ENCODE results near the gene ANKS6. TPM values are rescaled to one million over a fixed set of nuclear protein-coding genes. Genes with fewer than 3 reads are reported as not detected.
A peak's percentile ranks its signal among the peaks of the same experiment; 100 is the strongest.

The ANKS6 gene
- 19.6 TPM for total RNA-seq (2021; ENCODE audit: unreplicated experiment)
- 32.3 TPM for polyA plus RNA-seq (2012; ENCODE audit: insufficient read length)
- Bru-seq, nascent RNA, result percentile 59 among the genes with signal in this experiment
- percentile 64 among the genes with signal in this experiment for BruChase-seq, experiment 1, labeled RNA remaining after a 2-hour chase
- percentile 60 among the genes with signal in this experiment for BruChase-seq, experiment 2, labeled RNA remaining after a 6-hour chase
- long read RNA-seq, full-length matches to known transcripts, result 6 of 58 reads
- long read RNA-seq, partial matches to known transcripts, result 23 of 58 reads
- long read RNA-seq, other reads (novel, unspliced or antisense), result 29 of 58 reads

- in situ Hi-C loops (cut with HindIII; ENCODE audit: low pct_unique_long_range_greater_than_20kb, low sequenced_read_pairs), result no loop called here
- DNase-seq (ENCODE audit: low read depth, low spot score), result no peak
- Histone ChIP-seq H3K36me3 (ENCODE audit: control insufficient read depth, insufficient read depth, low read length) (no peaks in the 10 kb centered on the region), H3K27ac (ENCODE audit: low read length) (peak within 1 kb of the TSS; percentile 66), H3K27me3 (ENCODE audit: control insufficient read depth, insufficient read depth, low read length) (no peaks in the 10 kb centered on the region), H3K9me3 (ENCODE audit: control insufficient read depth, insufficient read depth, low read depth, low read length) (no peaks in the 10 kb centered on the region), H3K4me3 (ENCODE audit: low read depth in 2 of 2, low read length in 2 of 2) (peak within 1 kb of the TSS; percentile 62 to 64), H3K4me1 (ENCODE audit: control insufficient read depth, insufficient read depth, low read length) (peaks cover 1% of the 10 kb centered on the region; the same call in 1 of the 2 replicates)
- ATAC-seq, result peak; percentile 94
- CTCF ChIA-PET, result no interaction called here
- POLR2A ChIA-PET, result no interaction called here
- BruUV-seq (replicated peaks), result no TSS peak
- intact Hi-C loops (cut with micrococcal nuclease; ENCODE audit: unreplicated experiment), result no loop called here
- no peak for TF ChIP-seq TCF7L2 (IDR thresholded peaks at IDR 0.05; ENCODE audit: low read depth, low read length)
- peak; percentile 85 for TF ChIP-seq CTCF (IDR thresholded peaks at IDR 0.05)
Observed at GRCh38 chr9:98796364-98797101, at the start of gene ANKS6. TSS of gene ANKS6 (minus strand) at chr9:98796555. CDS start at chr9:98796491, 64 bp downstream.

DNA sequence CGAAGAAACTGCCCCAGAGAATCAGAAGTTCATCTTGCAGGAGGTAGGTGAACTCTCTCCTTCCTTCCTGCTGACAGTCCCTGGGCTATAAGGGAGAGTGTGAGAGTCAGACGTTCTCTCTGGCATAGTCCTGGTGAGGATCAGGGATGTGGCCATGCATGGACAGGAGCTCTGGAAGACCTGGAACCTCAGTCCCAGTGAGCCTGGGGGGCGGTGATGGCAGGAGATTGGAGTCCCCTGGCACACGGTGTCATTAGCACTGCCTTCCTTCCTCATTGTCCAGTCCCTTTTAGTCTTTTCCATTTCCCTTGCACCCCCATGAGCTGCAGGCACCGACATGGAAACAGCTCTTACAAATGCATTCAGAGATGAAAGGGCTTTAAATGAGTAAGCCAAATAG lies 49.7 kb upstream of the ANKS6 start:
- Histone ChIP-seq H3K4me3 (ENCODE audit: low read depth in 2 of 2, low read length in 2 of 2) (no peak overlapping the region), H3K27ac (ENCODE audit: low read length) (no peak overlapping the region), H3K9me3 (ENCODE audit: control insufficient read depth, insufficient read depth, low read depth, low read length) (no peaks in the 10 kb centered on the region), H3K27me3 (ENCODE audit: control insufficient read depth, insufficient read depth, low read length) (no peaks in the 10 kb centered on the region), H3K4me1 (ENCODE audit: control insufficient read depth, insufficient read depth, low read length) (no peaks in the 10 kb centered on the region; the same call in 1 of the 2 replicates), H3K36me3 (ENCODE audit: control insufficient read depth, insufficient read depth, low read length) (no peaks in the 10 kb centered on the region)
- CTCF ChIA-PET, result no interaction called here
- intact Hi-C loops (cut with micrococcal nuclease; ENCODE audit: unreplicated experiment) (loop anchor here (5.0 kb wide), 1 partner anchor 296 kb away; no protein-coding TSS in a partner anchor), in situ Hi-C loops (cut with HindIII; ENCODE audit: low pct_unique_long_range_greater_than_20kb, low sequenced_read_pairs) (no loop called here)
- no peak for ATAC-seq
- DNase-seq (ENCODE audit: low read depth, low spot score), result no peak
- POLR2A ChIA-PET, result no interaction called here
- TF ChIP-seq, protein P1, sequence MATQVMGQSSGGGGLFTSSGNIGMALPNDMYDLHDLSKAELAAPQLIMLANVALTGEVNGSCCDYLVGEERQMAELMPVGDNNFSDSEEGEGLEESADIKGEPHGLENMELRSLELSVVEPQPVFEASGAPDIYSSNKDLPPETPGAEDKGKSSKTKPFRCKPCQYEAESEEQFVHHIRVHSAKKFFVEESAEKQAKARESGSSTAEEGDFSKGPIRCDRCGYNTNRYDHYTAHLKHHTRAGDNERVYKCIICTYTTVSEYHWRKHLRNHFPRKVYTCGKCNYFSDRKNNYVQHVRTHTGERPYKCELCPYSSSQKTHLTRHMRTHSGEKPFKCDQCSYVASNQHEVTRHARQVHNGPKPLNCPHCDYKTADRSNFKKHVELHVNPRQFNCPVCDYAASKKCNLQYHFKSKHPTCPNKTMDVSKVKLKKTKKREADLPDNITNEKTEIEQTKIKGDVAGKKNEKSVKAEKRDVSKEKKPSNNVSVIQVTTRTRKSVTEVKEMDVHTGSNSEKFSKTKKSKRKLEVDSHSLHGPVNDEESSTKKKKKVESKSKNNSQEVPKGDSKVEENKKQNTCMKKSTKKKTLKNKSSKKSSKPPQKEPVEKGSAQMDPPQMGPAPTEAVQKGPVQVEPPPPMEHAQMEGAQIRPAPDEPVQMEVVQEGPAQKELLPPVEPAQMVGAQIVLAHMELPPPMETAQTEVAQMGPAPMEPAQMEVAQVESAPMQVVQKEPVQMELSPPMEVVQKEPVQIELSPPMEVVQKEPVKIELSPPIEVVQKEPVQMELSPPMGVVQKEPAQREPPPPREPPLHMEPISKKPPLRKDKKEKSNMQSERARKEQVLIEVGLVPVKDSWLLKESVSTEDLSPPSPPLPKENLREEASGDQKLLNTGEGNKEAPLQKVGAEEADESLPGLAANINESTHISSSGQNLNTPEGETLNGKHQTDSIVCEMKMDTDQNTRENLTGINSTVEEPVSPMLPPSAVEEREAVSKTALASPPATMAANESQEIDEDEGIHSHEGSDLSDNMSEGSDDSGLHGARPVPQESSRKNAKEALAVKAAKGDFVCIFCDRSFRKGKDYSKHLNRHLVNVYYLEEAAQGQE (IDR thresholded peaks at IDR 0.05; ENCODE audit: insufficient read depth in 1 of 2, low read depth in 2 of 2, low read length in 1 of 2), result no peak
- no peak for TF ChIP-seq POLR2AphosphoS5 (IDR thresholded peaks at IDR 0.05; ENCODE audit: low read depth, low read length)
- no peak for TF ChIP-seq CTCF (IDR thresholded peaks at IDR 0.05)
- TF ChIP-seq TCF7L2 (IDR thresholded peaks at IDR 0.05; ENCODE audit: low read depth, low read length), result no peak
- TF ChIP-seq SIN3A (IDR thresholded peaks at IDR 0.05; ENCODE audit: borderline replicate concordance, insufficient read depth, low read depth, low read length), result no peak
- BruUV-seq (replicated peaks), result no TSS peak
